ENCODE results near the gene RPL41.
"Not testable (repeated sequence)": the region's sequence is repeated elsewhere in the genome, so short reads cannot be mapped to it uniquely, and the experiment has no call there.

RPL41 gene

DNA sequence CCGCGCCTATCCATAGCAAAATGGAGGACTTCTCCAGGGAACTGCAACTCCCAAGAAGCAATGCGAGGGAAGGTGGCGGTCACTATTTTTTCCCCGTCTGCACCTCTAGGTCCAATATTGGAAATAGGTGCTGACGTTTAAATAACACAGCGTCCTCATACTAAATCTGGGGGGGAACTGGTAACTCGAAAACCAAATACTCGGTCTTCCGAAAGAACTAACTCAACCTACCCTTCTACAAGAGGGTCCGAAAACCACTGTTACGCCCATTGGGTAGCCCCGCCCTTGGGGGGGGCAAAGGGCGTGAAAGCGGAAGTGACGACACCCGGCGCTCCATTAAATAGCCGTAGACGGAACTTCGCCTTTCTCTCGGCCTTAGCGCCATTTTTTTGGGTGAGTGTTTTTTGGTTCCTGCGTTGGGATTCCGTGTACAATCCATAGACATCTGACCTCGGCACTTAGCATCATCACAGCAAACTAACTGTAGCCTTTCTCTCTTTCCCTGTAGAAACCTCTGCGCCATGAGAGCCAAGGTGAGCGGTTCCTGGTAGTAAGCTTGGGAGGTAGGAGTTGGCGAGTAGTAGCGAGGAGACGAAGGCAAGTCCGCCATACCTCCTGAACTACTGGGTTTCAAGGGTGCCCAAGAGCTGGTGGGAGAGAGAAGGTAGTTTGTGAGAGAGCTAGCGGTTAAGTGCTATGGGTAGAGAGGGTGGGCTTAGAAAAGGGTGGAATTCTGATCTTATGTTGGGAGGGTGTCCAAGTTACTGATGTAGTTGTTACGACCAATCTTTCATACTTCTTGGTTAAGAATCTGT lies at the start of gene RPL41:
Gene RPL41, plus strand, starts transcription at position 367 of the 815 bp plus-strand sequence.
- peak within 1 kb of the TSS; percentile 68 for H3K4me3 ChIP-seq (ENCODE audit: low read depth, low read length)
- TF ChIP-seq, protein P1, sequence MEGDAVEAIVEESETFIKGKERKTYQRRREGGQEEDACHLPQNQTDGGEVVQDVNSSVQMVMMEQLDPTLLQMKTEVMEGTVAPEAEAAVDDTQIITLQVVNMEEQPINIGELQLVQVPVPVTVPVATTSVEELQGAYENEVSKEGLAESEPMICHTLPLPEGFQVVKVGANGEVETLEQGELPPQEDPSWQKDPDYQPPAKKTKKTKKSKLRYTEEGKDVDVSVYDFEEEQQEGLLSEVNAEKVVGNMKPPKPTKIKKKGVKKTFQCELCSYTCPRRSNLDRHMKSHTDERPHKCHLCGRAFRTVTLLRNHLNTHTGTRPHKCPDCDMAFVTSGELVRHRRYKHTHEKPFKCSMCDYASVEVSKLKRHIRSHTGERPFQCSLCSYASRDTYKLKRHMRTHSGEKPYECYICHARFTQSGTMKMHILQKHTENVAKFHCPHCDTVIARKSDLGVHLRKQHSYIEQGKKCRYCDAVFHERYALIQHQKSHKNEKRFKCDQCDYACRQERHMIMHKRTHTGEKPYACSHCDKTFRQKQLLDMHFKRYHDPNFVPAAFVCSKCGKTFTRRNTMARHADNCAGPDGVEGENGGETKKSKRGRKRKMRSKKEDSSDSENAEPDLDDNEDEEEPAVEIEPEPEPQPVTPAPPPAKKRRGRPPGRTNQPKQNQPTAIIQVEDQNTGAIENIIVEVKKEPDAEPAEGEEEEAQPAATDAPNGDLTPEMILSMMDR (conservative IDR thresholded peaks at IDR 0.05; ENCODE audit: low read depth, low read length), result no peak
- DNase-seq (ENCODE audit: low read depth), result peak; percentile 95

DNA sequence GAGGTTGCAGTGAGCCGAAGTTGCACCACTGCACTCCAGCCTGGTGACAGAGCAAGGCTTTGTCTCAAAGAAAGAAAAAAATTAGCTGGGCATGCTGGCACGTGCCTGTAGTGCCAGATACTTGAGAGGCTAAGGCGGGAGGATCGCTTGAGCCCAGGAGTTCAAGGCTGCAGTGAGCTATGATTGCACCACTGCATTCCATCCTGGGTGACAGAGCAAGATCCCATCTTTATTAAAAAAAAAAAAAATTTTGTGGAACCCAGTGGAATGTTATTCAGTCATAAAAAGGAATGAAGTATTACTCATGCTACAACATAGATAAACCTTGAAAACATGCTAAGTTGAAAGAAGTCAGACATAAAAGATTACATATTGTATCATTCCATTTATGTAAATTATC lies 44.8 kb upstream of the RPL41 start:
- peak; percentile 14 for DNase-seq (ENCODE audit: low read depth)
- TF ChIP-seq, protein P1 (conservative IDR thresholded peaks at IDR 0.05; ENCODE audit: low read depth, low read length), result no peak
- no peak overlapping the region for H3K4me3 ChIP-seq (ENCODE audit: low read depth, low read length)

DNA sequence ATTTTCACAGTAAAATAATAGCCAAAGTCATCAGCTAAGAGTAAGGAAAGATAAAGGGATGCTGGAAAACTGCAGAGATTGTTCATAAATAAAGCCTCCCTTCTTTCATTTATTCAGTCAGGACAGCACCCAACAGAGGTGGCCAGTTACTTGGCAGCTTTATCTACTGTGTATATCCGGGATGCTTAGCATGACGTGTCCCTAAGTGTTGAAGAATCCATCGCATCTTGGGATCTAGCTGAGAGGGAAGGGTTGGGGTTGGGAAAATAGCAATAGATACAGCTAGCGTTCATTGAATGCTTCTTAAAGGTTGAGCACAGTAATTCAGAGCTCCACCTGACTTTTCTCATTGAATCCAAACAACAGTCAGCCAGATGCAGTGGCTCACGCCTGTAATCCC lies 42.0 kb upstream of the RPL41 start:
- TF ChIP-seq, protein P1 (conservative IDR thresholded peaks at IDR 0.05; ENCODE audit: low read depth, low read length), result no peak
- no peak for DNase-seq (ENCODE audit: low read depth)
- H3K4me3 ChIP-seq (ENCODE audit: low read depth, low read length), result no peak overlapping the region

DNA sequence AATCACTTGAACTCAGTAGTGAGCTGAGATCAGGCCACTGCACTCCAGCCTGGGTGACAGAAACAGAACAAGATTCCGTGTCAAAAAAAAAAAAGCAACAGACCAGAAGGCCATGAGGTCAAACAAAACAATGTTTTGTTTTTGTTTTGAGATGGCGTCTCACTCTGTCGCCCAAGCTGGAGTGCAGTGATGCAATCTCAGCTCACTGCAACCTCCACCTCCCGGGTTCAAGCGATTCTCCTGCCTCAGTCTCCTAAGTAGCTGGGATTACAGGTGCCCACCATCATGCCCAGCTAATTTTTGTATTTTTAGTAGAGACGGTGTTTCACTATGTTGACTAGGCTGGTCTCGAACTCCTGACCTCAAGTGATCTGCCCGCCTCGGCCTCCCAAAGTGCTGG lies 38.5 kb upstream of the RPL41 start:
- H3K4me3 ChIP-seq (ENCODE audit: low read depth, low read length); DNase-seq (ENCODE audit: low read depth): not testable (repeated sequence)

DNA sequence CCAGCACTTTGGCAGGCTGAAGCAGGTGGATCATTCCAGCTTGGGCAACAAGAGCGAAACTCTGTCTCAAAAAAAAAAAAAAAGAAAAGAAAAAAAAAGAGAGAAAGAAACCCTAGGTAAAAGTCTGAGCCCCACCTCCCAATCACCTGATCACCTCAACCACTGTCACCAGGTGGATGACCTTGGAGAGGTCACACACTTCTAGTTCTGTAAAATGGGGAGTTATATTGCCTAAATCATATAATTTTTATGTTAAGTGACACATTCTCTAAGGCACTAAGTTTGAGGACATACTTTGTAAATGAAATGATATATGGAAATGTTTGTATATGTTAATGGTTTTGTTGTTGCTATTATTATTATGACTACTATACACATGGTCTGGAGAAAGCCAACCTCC lies 38.0 kb upstream of the RPL41 start:
- TF ChIP-seq, protein P1 (conservative IDR thresholded peaks at IDR 0.05; ENCODE audit: low read depth, low read length), result no peak
- no peak overlapping the region for H3K4me3 ChIP-seq (ENCODE audit: low read depth, low read length)
- DNase-seq (ENCODE audit: low read depth), result no peak

DNA sequence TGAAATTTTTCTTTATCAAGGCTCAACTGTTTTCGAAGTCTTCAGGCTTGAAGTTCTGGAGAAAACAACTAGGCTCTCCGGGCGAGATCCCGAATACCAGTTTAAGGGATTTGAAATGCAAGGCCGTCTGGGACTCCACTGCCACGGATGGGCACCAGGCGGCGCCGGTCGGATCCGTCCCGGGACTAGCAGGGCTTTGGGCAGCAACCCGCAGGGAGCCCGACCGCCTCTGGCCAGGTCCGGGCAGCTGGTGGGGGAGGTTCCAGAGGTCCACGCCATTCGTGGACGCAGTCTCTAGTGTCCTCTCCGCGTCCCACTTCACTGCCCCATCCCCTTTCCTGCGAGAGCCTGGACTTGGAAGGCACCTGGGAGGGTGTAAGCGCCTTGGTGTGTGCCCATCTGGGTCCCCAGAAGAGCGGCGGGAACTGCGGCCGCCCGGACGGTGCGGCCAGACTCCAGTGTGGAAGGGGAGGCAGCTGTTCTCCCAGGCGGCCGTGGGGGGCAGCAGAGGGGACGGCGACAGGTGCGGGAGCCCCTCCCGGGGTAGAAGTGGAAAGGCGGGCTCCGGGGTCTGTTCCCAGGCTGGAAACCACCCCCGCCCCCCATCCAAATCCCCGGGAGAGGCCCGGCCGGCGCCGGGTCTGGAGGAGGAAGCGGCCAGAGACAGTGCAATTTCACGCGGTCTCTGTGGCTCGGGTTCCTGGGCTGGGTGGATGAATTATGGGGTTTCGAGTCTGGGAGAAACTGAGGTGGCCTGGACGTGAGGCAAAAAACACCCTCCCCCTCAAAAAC lies 37.3 kb upstream of the RPL41 start:
- TF ChIP-seq, protein P1 (conservative IDR thresholded peaks at IDR 0.05; ENCODE audit: low read depth, low read length), result peak; percentile 79
- peak; percentile 74 for DNase-seq (ENCODE audit: low read depth)
- H3K4me3 ChIP-seq (ENCODE audit: low read depth, low read length), result peak overlapping the region; percentile 59

DNA sequence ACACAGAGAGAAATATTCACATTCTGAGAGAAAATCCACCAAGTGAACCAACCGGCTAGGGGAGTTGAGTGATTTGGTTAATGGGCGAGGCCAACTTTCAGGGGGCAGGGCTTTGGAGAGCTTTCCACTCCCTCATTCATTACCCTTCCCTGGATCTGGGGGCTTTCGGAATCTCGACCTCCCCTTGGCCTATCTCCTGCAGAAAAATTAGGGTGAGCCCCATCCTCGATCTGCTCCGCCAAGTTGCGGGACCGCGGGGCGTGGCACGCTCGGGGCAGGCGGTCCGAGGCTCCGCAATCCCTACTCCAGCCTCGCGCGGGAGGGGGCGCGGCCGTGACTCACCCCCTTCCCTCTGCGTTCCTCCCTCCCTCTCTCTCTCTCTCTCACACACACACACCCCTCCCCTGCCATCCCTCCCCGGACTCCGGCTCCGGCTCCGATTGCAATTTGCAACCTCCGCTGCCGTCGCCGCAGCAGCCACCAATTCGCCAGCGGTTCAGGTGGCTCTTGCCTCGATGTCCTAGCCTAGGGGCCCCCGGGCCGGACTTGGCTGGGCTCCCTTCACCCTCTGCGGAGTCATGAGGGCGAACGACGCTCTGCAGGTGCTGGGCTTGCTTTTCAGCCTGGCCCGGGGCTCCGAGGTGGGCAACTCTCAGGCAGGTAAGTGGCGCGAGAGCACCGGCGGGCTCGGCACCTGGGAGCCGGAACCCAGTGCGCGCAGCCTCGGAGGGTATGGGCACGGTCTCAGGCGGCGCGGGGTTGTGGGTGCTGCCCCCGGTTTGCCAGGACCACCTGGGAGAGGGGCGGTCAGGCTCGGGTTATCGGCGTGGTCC lies 36.5 kb upstream of the RPL41 start, which contains the start of gene ERBB3:
Gene ERBB3, plus strand, starts transcription at position 443 of the 833 bp plus-strand sequence. Its CDS starts 136 bp downstream, at position 579.
- DNase-seq (ENCODE audit: low read depth), result peak; percentile 80
- TF ChIP-seq, protein P1 (conservative IDR thresholded peaks at IDR 0.05; ENCODE audit: low read depth, low read length), result peak; percentile 13

More for the DNA sequence above, 36.5 kb upstream of the RPL41 start, which contains the start of gene ERBB3:
- H3K4me3 ChIP-seq (ENCODE audit: low read depth, low read length), result peak within 1 kb of the TSS; percentile 59

Measured in choroid plexus epithelial cell (primary cell).